ENCODE results near the gene TMEM187.

The TMEM187 gene

DNA sequence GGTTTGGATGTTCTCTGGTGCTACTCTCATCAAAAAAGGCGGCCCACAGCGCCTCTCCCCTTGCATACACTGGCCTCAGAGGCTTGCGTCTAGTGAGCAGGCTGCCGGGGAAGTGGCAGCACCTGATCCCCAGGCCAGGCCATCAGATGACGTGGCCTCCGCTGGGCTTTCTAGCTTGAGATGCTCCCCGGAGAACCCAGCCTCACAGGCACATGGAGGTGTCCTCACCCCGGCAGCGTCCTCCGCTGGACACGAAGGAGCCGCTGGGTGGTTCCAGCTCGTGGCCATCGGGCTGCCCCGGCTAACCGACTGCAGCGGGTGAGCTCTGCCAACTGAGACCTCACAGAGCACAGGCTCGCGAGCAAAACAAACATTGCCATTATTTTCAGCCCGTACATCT is 34.4 kb downstream of the TMEM187 start:
- no peak for DNase-seq
- TF ChIP-seq, protein P1, sequence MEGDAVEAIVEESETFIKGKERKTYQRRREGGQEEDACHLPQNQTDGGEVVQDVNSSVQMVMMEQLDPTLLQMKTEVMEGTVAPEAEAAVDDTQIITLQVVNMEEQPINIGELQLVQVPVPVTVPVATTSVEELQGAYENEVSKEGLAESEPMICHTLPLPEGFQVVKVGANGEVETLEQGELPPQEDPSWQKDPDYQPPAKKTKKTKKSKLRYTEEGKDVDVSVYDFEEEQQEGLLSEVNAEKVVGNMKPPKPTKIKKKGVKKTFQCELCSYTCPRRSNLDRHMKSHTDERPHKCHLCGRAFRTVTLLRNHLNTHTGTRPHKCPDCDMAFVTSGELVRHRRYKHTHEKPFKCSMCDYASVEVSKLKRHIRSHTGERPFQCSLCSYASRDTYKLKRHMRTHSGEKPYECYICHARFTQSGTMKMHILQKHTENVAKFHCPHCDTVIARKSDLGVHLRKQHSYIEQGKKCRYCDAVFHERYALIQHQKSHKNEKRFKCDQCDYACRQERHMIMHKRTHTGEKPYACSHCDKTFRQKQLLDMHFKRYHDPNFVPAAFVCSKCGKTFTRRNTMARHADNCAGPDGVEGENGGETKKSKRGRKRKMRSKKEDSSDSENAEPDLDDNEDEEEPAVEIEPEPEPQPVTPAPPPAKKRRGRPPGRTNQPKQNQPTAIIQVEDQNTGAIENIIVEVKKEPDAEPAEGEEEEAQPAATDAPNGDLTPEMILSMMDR (IDR thresholded peaks at IDR 0.05), result no peak
- H3K9me3 ChIP-seq, result no peaks in the 10 kb centered on the region
- no peak overlapping the region for H3K4me3 ChIP-seq
- H3K27ac ChIP-seq, result no peak overlapping the region
- H3K36me3 ChIP-seq, result peaks cover 0 to 6% (median 0%) of the 10 kb centered on the region in 3 donors
- intact Hi-C loops (cut with DNase I; ENCODE audit: low total_unique reads), result no loop called here
- H3K4me1 ChIP-seq, result no peaks in the 10 kb centered on the region
- no peaks in the 10 kb centered on the region for H3K27me3 ChIP-seq

DNA sequence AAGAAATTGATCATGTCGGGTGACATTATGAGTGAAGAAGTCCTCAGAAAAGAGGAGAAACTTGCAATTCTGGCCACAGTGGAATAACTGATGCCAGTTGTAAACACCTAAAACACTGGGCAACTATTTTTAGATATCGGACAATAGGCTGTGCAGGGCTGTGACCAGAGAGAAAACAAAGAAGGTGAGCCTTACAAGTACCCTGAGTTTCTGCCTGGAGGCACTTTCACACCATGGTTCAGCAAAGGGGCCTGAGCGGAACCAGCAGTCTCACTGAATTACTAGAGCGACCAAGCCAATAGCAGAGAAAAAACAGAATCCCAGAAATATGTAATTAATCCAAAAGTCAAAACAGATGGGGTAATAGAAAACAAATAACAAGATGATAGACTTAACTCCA is 36.0 kb downstream of the TMEM187 start:
- intact Hi-C loops (cut with DNase I; ENCODE audit: low total_unique reads), result no loop called here
- Histone ChIP-seq H3K4me1 (peaks cover 0 to 2% (median 0%) of the 10 kb centered on the region in 4 donors), H3K27ac (no peak overlapping the region), H3K27me3 (no peaks in the 10 kb centered on the region), H3K9me3 (no peaks in the 10 kb centered on the region), H3K4me3 (no peak overlapping the region), H3K36me3 (peaks cover 0 to 11% (median 0%) of the 10 kb centered on the region in 3 donors)
- TF ChIP-seq, protein P1 (IDR thresholded peaks at IDR 0.05), result no peak
- no peak for DNase-seq

DNA sequence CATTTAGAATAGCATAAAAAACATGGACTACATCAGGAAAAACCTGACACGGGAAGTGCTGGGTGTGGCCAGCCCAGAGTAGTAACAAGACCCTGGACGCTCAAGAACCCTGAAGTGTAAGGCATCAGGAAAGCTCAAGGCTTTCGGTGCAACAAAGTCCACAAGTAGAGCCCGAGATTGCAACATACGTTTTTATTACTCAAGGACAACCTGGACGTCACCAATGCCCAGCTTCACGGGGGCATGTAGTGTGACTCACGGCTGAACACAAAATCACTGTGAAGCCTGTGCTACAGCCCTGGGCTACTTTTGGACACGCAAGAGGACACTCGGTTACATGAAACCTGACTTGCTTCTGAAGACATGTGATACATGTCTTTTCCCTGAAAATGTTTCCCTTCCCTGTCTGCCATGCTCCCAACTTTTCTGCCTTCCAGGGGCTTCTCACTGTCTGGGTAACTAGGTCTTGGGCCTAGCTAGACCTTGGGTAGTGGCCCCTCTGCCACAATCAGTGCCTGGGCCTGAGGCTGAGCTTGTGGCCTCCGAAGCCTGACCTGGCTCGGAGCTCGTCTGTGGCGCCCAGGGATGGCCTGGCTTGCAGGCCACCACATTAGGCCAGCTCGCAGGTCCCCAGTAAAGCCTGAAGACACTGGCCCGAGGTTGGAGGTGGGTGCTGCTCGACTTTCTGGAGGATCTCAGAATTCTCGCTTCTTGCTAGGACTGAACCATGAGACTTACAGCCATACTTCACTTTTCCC is 38.0 kb downstream of the TMEM187 start:
- H3K36me3 ChIP-seq, result peaks cover 0 to 12% (median 9%) of the 10 kb centered on the region in 3 donors
- no peak for DNase-seq
- H3K9me3 ChIP-seq, result no peaks in the 10 kb centered on the region
- H3K4me1 ChIP-seq, result peaks cover 0 to 6% (median 0%) of the 10 kb centered on the region in 4 donors
- no peaks in the 10 kb centered on the region for H3K27me3 ChIP-seq
- no peak overlapping the region for H3K27ac ChIP-seq
- no peak overlapping the region for H3K4me3 ChIP-seq
- intact Hi-C loops (cut with DNase I; ENCODE audit: low total_unique reads), result loop anchor here (5.0 kb wide), 1 partner anchor 42 kb away; no protein-coding TSS in a partner anchor
- TF ChIP-seq, protein P1 (IDR thresholded peaks at IDR 0.05), result no peak

DNA sequence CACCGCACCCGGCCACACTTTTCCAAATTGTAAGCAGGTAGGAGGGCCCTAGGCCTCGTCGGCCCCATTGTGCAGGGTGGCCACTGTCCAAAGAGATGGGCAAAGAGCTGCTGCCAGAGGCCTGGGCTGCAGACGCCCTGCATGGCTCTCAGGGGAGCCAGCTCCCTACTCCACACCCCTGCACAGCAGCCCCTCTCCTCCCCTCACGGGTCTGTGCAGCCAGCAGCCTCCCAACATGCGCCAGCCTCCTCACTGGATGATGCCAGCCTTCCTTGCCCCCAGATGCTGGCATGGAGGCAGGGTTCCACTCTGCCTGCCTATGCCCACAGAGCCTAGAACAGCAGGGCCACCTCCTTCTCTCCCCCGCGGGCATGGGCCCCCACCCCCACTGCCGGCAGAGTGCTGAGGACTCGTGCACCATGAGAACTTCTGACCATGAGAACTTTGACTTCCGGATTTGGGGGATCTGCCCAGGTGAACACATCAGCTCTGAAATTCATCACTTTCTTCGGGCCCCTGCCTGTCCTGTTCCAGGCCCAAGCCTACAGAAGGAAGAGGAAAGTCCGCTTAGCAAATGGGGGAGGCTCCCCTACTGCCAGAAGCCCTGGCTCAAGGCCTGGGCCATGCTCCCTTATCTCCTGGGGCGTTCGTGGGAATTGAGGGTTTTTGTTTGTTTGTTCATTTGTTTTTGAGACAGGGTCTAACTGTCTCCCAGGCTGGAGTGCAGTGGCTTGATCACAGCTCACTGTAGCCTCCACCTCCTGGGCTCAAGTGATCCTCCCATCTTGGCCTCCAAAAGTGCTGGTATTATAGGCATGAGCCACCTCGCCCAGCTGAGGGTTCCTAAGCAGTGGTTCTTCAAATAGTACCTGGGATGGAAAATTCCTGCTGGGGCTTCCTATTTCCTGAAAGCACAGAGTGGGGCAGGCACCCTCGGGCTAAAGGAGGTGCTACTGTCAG is 39.1 kb downstream of the TMEM187 start:
- Histone ChIP-seq H3K36me3 (peaks cover 0 to 22% (median 19%) of the 10 kb centered on the region in 3 donors), H3K27me3 (no peaks in the 10 kb centered on the region), H3K9me3 (no peaks in the 10 kb centered on the region), H3K27ac (no peak overlapping the region), H3K4me3 (no peak overlapping the region), H3K4me1 (peaks cover 0 to 6% (median 0%) of the 10 kb centered on the region in 4 donors)
- no peak for DNase-seq
- TF ChIP-seq, protein P1 (IDR thresholded peaks at IDR 0.05), result no peak
- intact Hi-C loops (cut with DNase I; ENCODE audit: low total_unique reads), result loop anchor here (5.0 kb wide), 1 partner anchor 41 kb away; no protein-coding TSS in a partner anchor

DNA sequence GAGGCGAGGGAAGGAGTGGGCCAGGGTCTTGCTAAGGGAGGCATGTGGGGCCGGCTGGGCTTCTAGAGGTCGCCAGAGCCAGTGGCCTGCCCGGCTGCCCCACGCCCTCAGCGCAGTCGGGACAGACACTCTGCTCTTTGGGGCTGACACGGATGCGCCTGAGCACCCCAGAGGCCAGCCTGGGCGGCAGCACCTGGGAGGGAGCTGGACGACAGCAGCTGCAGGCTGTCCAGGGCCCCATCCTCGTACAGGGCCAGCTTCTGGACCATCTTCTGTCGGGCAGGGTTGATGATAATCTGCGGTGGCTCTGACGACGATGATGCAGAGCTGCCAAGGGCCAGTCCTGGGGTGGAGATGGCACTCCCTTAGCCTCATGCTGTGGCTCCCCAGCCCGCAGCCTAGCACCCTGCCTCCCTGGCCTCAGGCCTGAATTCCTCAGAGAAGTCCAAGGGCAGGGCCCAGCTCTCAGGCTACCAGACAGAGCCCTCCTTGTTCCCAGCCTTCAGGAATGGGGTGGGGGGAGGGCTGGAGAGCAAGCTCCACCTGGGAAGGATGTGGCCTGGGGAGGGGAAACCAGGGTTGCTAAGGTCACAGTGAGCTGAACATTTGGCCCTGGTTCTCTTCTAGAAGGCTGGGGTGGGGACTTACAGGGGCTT is 39.9 kb downstream of the TMEM187 start:
- no peak overlapping the region for H3K27ac ChIP-seq
- peaks cover 0 to 27% (median 26%) of the 10 kb centered on the region in 3 donors for H3K36me3 ChIP-seq
- TF ChIP-seq, protein P1 (IDR thresholded peaks at IDR 0.05), result no peak
- intact Hi-C loops (cut with DNase I; ENCODE audit: low total_unique reads), result loop anchor here (5.0 kb wide), 1 partner anchor 40 kb away; no protein-coding TSS in a partner anchor
- no peak overlapping the region for H3K4me3 ChIP-seq
- H3K27me3 ChIP-seq, result no peaks in the 10 kb centered on the region
- H3K9me3 ChIP-seq, result no peaks in the 10 kb centered on the region
- DNase-seq, result no peak
- H3K4me1 ChIP-seq, result peaks cover 0 to 6% (median 0%) of the 10 kb centered on the region in 4 donors

Data from tibial artery (tissue), 4 donors.